ENCODE data around the gene LYST.

LYST gene

GRCh38 chr1:235617140-235617539 is 249.6 kb downstream of the LYST start:
- Histone ChIP-seq H3F3A (ENCODE audit: control insufficient read depth, insufficient read depth) (no peaks in the 10 kb centered on the region), H4K20me1 (ENCODE audit: control insufficient read depth, insufficient read depth, low read depth, low read length) (no peaks in the 10 kb centered on the region), H3K4me2 (ENCODE audit: low read length) (no peak overlapping the region), H3K79me2 (ENCODE audit: control insufficient read depth, low read length) (no peaks in the 10 kb centered on the region), H3K9me2 (replicated peaks; ENCODE audit: control insufficient read depth, low read length) (no peaks in the 10 kb centered on the region), H3K9me3 (ENCODE audit: control insufficient read depth, insufficient read depth, low read length) (no peaks in the 10 kb centered on the region), H3K27ac (ENCODE audit: low read depth, low read length) (no peak overlapping the region), H3K27me3 (ENCODE audit: control insufficient read depth, low read length) (no peaks in the 10 kb centered on the region), H3K4me3 (ENCODE audit: low read length) (no peak overlapping the region), H3K36me3 (ENCODE audit: control insufficient read depth, low read length) (no peaks in the 10 kb centered on the region), H3K4me1 (ENCODE audit: control insufficient read depth, low read length) (no peaks in the 10 kb centered on the region)
- TF ChIP-seq EZH2phosphoT487 (IDR thresholded peaks at IDR 0.05; ENCODE audit: borderline replicate concordance, low read length) (no peak), CTCF (IDR thresholded peaks at IDR 0.05; ENCODE audit: low read depth, low read length, poor library complexity, severe bottlenecking) (no peak)

- H3K4me2 ChIP-seq (ENCODE audit: low read length), result no peak overlapping the region
- H3K4me3 ChIP-seq (ENCODE audit: low read length), result no peak overlapping the region
- no peaks in the 10 kb centered on the region for H3K9me2 ChIP-seq (replicated peaks; ENCODE audit: control insufficient read depth, low read length)
- H3F3A ChIP-seq (ENCODE audit: control insufficient read depth, insufficient read depth), result no peaks in the 10 kb centered on the region
- H4K20me1 ChIP-seq (ENCODE audit: control insufficient read depth, insufficient read depth, low read depth, low read length), result no peaks in the 10 kb centered on the region
- no peak for TF ChIP-seq CTCF (IDR thresholded peaks at IDR 0.05; ENCODE audit: low read depth, low read length, poor library complexity, severe bottlenecking)
- TF ChIP-seq EZH2phosphoT487 (IDR thresholded peaks at IDR 0.05; ENCODE audit: borderline replicate concordance, low read length), result no peak
- no peaks in the 10 kb centered on the region for H3K27me3 ChIP-seq (ENCODE audit: control insufficient read depth, low read length)
- no peaks in the 10 kb centered on the region for H3K36me3 ChIP-seq (ENCODE audit: control insufficient read depth, low read length)
- H3K9me3 ChIP-seq (ENCODE audit: control insufficient read depth, insufficient read depth, low read length), result no peaks in the 10 kb centered on the region
- no peak overlapping the region for H3K27ac ChIP-seq (ENCODE audit: low read depth, low read length)
- H3K4me1 ChIP-seq (ENCODE audit: control insufficient read depth, low read length), result no peaks in the 10 kb centered on the region
- H3K79me2 ChIP-seq (ENCODE audit: control insufficient read depth, low read length), result no peaks in the 10 kb centered on the region
Observed at GRCh38 chr1:235614442-235614954, 252.2 kb downstream of the LYST start.

GRCh38 chr1:235613602-235614001 is 253.1 kb downstream of the LYST start:
- Histone ChIP-seq H3K4me1 (ENCODE audit: control insufficient read depth, low read length) (no peaks in the 10 kb centered on the region), H3K27me3 (ENCODE audit: control insufficient read depth, low read length) (no peaks in the 10 kb centered on the region), H3K9me3 (ENCODE audit: control insufficient read depth, insufficient read depth, low read length) (no peaks in the 10 kb centered on the region), H3K4me3 (ENCODE audit: low read length) (no peak overlapping the region), H3K4me2 (ENCODE audit: low read length) (no peak overlapping the region), H4K20me1 (ENCODE audit: control insufficient read depth, insufficient read depth, low read depth, low read length) (no peaks in the 10 kb centered on the region), H3F3A (ENCODE audit: control insufficient read depth, insufficient read depth) (no peaks in the 10 kb centered on the region), H3K9me2 (replicated peaks; ENCODE audit: control insufficient read depth, low read length) (no peaks in the 10 kb centered on the region), H3K79me2 (ENCODE audit: control insufficient read depth, low read length) (no peaks in the 10 kb centered on the region), H3K36me3 (ENCODE audit: control insufficient read depth, low read length) (no peaks in the 10 kb centered on the region), H3K27ac (ENCODE audit: low read depth, low read length) (no peak overlapping the region)
- TF ChIP-seq EZH2phosphoT487 (IDR thresholded peaks at IDR 0.05; ENCODE audit: borderline replicate concordance, low read length) (no peak), CTCF (IDR thresholded peaks at IDR 0.05; ENCODE audit: low read depth, low read length, poor library complexity, severe bottlenecking) (no peak)

Data from DOHH2 (cell line).